ENCODE data around the gene ACADL. TPM values are rescaled to one million over a fixed set of nuclear protein-coding genes. Genes with fewer than 3 reads are reported as not detected.
"Not testable (repeated sequence)": the region's sequence is repeated elsewhere in the genome, so short reads cannot be mapped to it uniquely, and the experiment has no call there.

ACADL gene
- polyA plus RNA-seq, 1 donor = 12.4 TPM

DNA sequence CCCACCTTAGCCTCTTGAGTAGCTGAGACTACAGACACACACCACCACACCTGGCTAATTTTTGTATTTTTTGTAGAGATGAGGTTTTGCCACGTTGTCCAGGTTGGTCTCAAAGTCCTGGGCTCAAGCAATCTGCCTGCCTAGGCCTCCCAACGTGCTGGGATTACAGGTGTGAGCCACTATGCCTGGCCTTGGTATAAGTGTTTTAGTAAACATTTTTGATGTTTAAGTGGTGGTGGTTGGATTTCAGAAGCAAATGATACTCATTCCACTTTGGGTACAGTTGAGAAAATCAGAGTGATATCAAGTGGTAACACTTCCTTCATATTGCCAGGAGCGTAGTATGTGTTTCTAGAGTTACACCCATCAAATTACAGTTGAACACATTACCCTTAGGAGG lies 25.4 kb downstream of the ACADL start:
- DNase-seq = no peak

DNA sequence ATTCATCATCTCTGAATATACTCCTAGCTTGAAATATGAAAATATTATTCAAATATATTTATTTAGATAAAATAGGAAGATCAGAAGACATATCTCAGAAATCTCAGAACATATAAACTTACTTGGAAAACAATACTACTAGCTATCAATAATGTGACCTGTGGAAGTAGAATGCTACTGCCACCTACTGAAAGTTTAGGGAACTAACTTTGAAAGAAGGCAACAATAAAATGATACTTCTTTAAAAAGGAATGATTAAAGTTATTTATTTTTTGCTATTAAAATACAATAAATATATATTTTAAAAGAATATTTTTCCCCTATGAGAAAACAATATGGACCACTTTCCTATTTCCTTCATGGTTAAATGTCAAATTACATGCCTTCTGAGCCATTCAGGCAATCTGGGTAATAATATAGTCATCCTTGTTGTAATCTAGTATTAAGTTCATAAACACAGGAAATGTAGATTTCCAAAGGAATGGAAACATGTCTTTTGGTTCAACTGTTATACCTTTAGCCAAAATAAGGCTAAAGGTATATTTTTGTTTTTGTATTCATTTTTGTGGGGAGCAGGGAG lies 26.0 kb downstream of the ACADL start:
- no peak for DNase-seq

- no peak for DNase-seq
Observed at GRCh38 chr2:210198326-210198725, 26.9 kb downstream of the ACADL start.

DNA sequence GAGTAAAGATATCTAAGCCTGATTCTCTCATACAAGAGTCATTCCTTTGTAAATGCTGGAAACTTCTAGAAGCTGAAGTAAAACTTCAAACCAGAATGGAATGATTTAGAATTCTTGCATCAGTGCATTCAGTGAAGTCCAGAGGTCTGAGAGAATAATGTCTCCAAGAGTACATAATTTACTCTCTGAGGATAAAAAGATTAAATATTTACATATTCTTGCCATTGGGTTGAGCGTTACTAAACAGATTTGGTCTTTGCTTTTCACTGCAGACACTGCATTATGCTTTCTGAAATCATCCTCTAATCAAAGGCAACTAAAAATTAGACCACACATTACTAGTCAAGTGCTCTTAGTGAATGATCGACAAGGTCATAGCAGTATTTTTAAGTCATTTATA lies 27.5 kb downstream of the ACADL start:
- DNase-seq = no peak

DNA sequence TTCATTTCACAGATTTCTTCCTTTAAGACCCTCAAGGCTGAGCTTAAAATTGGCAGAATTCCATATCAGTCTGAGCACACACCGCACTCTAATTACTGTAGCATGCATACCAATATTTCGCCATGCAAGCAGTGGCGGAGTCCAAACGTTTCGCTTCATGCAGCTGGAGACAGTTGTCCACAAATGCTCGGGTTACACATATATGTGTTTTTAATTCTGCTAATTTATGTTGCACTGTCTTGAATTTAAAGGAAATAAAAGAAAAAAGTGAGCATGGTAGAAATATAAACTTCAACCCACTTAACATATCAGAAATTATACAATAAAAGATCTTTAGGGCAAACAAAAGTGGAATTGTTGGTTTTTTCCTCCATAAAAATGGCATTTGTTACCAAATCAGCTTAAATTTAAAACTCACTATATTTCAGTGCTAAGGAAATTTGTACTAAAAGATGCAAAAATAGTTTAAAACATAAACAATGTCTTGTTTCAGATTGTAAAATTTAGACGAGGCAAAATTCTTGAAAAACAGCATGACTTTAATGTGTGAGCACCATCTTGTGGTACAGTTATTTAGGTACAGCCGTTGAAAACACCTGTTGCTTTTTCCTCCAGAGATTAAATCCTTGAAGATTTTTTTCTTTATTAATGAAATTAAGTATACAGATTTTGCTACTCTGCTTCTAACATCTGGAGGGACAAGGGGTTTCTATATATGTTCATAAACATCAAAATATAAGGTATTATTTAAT lies 30.0 kb downstream of the ACADL start:
- peak; percentile 25 for DNase-seq

- no peak for DNase-seq
Observed at GRCh38 chr2:210190345-210190744, 34.9 kb downstream of the ACADL start.

DNA sequence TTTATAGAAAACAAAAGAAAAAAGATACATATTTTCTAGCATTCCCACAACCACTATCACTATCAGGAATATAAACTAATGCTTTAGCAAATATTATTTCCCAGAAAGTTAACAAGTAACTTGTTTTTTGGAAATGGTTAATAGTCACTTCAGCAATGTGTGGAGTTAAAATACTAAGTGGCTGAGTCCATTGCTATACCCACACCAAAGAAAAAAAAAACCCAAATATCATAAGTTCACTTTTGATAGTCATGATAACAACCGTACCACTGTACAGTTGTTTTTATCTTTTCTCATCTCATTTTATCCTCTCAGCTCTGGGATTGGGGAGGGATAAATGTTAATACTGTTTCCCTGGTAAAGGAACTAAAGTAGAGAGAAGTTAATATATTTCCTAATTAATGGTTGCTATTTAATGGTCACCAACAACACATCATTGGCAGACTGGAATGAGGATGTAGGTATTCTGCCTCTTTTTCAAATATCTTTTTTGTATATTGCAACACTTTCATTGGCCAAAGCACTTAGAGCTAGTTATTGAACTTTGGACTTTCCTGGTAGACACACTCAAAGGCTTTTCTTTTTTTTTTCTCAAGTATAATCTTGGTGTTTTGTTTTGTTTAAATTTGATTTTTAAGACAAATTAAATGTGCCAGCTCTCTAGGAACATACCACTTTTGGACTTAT lies 35.7 kb downstream of the ACADL start:
- no peak for DNase-seq

- DNase-seq = no peak
Observed at GRCh38 chr2:210188755-210189154, 36.5 kb downstream of the ACADL start.

DNA sequence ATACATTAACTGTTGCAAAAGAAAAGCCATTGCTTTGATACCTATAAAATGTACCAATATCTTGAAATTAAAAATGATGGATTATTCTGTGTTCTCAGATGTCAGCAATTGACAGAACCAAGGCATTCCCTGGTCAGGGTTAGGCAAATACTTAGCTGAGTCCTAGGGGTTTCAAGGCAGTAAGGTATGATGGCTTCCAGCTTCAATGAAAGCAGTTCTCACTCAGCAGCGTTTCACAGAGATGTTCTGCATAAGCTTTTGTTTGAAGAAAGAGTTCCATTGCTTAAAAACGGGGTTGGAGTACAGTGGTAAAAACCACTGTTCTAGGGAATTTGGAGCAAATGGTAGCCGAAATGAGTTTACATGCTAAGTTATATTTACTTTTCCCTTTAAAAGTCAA lies 37.1 kb downstream of the ACADL start:
- DNase-seq = no peak

DNA sequence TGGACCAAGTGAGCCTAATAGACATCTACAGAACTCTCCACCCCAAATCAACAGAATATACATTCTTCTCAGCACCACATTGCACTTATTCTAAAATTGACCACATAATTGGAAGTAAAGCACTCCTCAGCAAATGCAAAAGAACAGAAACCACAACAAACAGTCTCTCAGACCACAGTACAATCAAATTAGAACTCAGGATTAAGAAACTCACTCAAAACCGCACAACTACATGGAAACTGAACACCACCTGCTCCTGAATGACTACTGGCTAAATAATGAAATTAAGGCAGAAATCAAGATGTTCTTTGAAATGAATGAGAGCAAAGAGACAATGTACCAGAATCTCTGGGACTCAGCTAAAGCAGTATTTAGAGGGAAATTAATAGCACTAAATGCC lies 41.3 kb downstream of the ACADL start:
- not testable (repeated sequence) for DNase-seq

GRCh38 chr2:210181606-210182088 lies 43.6 kb downstream of the ACADL start:
- DNase-seq = not testable (repeated sequence)

- DNase-seq = not testable (repeated sequence)
Observed at GRCh38 chr2:210181033-210181605, 44.1 kb downstream of the ACADL start.

GRCh38 chr2:210180477-210180876 lies 44.8 kb downstream of the ACADL start:
- no peak for DNase-seq

GRCh38 chr2:210179351-210179990 lies 45.8 kb downstream of the ACADL start:
- DNase-seq = no peak

DNA sequence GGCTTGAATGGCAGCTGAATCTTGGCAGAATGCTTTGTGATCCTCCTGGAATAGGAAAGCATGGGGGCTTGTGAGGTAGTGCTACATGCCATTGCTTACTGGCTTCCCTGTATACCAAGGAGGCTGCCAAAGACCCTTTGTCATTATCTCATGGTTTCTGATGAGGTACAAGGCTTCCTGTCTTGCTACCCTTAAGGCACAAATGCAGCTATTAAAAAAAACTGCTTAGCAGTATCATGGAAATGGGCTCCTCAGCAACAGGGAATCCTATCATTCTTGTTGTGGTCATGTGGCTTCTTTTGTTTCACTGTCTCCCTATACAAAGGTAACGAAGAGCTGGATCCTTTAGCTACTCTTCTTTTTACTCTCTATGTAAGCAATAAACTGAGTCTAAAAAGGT lies 47.5 kb downstream of the ACADL start:
- no peak for DNase-seq

DNA sequence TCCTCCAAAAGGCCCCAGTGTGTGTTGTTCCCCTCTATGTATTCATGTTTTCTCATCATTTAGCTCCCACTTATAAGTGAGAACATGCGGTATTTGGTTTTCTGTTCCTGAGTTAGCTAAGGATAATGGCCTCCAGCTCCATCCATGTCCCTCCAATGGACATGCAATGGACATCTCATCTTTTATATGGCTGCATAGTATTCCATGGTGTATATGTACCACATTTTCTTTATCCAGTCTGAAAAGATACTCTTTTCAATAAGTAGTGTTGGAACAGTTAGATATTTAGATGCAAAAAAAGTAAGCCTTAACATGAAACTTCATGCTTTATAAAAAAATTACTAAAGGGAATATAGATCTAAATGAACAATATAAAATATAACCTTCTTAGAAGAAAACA lies 48.1 kb downstream of the ACADL start:
- not testable (repeated sequence) for DNase-seq

DNA sequence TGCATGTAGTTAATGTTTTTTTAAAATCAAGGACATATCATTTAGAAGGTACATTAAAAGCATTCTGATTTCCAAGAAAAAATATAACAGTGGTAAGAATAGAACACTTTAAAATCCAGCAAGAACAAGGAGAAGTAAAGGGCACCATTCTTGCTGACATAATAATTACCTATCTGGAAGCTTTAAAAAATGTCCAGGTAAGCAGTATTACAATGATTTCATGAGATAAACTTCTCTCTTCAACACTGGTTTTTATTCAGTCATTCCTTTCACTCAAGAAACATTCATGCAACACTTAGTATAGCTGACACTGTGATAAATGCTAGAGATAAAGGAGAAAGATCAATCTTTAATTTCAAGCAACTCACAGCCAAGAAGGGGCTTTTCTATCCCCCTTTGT lies 51.2 kb downstream of the ACADL start:
- DNase-seq = no peak

- no peak for DNase-seq
Observed at GRCh38 chr2:210172219-210172575, 53.0 kb downstream of the ACADL start.

GRCh38 chr2:210171309-210172218 lies 53.7 kb downstream of the ACADL start, which contains the start of gene KANSL1L:
Gene KANSL1L (minus strand): TSS chr2:210171409. CDS start chr2:210154582, 16,827 bp downstream.
- DNase-seq = peak; percentile 97

GRCh38 chr2:210170446-210171303 lies 54.6 kb downstream of the ACADL start:
- DNase-seq = peak; percentile 95

GRCh38 chr2:210170196-210170445 lies 55.1 kb downstream of the ACADL start:
- DNase-seq = no peak
